ENCODE results near the gene IFNA16.

DNA sequence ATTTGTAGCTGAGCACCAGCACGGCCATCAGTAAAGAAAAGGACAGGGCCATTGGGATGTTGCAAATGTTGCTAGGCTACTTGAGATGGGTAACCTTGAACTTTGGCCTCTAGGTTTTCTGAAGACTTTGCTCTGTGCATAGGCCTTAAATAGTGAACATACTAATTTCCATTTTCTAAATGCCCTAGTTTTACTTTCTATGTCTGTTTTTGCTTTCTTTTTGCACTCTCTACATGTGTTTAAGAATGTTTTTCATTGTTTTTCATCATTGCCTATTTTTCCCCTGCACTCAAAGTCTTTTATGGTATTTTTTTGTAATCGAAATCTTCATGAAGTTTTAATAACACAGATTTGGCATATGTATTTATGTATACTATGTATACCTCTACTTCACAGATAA, 11.0 kb upstream of the IFNA16 start, which contains the start of gene IFNA17:
- no peak for TF ChIP-seq EP300 (IDR thresholded peaks at IDR 0.05)
- TF ChIP-seq, protein P1, sequence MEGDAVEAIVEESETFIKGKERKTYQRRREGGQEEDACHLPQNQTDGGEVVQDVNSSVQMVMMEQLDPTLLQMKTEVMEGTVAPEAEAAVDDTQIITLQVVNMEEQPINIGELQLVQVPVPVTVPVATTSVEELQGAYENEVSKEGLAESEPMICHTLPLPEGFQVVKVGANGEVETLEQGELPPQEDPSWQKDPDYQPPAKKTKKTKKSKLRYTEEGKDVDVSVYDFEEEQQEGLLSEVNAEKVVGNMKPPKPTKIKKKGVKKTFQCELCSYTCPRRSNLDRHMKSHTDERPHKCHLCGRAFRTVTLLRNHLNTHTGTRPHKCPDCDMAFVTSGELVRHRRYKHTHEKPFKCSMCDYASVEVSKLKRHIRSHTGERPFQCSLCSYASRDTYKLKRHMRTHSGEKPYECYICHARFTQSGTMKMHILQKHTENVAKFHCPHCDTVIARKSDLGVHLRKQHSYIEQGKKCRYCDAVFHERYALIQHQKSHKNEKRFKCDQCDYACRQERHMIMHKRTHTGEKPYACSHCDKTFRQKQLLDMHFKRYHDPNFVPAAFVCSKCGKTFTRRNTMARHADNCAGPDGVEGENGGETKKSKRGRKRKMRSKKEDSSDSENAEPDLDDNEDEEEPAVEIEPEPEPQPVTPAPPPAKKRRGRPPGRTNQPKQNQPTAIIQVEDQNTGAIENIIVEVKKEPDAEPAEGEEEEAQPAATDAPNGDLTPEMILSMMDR (IDR thresholded peaks at IDR 0.05), result no peak
